Measurements from ENCODE around the gene JPH4.

DNA sequence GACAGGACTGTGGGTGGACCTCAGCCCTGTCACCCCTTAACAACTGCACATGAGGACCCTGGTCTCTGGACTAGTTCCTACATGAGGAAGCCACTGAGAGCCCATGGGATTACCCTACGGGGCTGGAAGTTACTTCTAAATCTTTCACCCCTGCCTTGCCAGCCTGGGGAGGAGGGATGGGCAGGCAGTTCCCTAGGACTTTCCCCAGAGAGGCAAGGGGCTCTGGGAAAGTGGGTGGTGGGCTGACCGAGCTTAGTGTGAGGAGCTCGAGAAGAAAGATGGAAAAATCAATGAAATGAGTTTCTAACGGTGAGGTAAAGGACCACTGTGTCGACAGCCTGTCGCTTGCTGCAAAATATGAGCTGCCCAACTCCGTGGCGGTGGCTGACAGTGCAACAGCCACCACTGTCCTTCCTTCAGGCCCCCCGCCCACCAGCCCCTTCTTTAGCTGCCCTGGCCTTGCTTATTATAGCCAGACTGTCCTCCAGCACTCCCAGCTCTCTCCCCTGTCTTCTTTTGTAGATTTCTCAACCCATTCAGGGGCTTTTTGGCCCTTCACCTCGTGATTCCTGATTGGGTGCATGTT is 32.0 kb downstream of the JPH4 start:
- TF ChIP-seq FOXJ3 (CRISPR knock-in tag; IDR thresholded peaks at IDR 0.05; ENCODE audit: borderline replicate concordance) (no peak), FOXK1 (CRISPR knock-in tag; IDR thresholded peaks at IDR 0.05) (no peak), CREM (CRISPR knock-in tag; IDR thresholded peaks at IDR 0.05) (no peak), ZNF263 (CRISPR knock-in tag; IDR thresholded peaks at IDR 0.05; ENCODE audit: low read depth) (no peak)
- TF ChIP-seq, protein P1, sequence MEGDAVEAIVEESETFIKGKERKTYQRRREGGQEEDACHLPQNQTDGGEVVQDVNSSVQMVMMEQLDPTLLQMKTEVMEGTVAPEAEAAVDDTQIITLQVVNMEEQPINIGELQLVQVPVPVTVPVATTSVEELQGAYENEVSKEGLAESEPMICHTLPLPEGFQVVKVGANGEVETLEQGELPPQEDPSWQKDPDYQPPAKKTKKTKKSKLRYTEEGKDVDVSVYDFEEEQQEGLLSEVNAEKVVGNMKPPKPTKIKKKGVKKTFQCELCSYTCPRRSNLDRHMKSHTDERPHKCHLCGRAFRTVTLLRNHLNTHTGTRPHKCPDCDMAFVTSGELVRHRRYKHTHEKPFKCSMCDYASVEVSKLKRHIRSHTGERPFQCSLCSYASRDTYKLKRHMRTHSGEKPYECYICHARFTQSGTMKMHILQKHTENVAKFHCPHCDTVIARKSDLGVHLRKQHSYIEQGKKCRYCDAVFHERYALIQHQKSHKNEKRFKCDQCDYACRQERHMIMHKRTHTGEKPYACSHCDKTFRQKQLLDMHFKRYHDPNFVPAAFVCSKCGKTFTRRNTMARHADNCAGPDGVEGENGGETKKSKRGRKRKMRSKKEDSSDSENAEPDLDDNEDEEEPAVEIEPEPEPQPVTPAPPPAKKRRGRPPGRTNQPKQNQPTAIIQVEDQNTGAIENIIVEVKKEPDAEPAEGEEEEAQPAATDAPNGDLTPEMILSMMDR (IDR thresholded peaks at IDR 0.05) = no peak
- TF ChIP-seq, protein P2, sequence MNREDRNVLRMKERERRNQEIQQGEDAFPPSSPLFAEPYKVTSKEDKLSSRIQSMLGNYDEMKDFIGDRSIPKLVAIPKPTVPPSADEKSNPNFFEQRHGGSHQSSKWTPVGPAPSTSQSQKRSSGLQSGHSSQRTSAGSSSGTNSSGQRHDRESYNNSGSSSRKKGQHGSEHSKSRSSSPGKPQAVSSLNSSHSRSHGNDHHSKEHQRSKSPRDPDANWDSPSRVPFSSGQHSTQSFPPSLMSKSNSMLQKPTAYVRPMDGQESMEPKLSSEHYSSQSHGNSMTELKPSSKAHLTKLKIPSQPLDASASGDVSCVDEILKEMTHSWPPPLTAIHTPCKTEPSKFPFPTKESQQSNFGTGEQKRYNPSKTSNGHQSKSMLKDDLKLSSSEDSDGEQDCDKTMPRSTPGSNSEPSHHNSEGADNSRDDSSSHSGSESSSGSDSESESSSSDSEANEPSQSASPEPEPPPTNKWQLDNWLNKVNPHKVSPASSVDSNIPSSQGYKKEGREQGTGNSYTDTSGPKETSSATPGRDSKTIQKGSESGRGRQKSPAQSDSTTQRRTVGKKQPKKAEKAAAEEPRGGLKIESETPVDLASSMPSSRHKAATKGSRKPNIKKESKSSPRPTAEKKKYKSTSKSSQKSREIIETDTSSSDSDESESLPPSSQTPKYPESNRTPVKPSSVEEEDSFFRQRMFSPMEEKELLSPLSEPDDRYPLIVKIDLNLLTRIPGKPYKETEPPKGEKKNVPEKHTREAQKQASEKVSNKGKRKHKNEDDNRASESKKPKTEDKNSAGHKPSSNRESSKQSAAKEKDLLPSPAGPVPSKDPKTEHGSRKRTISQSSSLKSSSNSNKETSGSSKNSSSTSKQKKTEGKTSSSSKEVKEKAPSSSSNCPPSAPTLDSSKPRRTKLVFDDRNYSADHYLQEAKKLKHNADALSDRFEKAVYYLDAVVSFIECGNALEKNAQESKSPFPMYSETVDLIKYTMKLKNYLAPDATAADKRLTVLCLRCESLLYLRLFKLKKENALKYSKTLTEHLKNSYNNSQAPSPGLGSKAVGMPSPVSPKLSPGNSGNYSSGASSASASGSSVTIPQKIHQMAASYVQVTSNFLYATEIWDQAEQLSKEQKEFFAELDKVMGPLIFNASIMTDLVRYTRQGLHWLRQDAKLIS (CRISPR knock-in tag; IDR thresholded peaks at IDR 0.05; ENCODE audit: borderline replicate concordance) = no peak
- TF ChIP-seq, protein P3, sequence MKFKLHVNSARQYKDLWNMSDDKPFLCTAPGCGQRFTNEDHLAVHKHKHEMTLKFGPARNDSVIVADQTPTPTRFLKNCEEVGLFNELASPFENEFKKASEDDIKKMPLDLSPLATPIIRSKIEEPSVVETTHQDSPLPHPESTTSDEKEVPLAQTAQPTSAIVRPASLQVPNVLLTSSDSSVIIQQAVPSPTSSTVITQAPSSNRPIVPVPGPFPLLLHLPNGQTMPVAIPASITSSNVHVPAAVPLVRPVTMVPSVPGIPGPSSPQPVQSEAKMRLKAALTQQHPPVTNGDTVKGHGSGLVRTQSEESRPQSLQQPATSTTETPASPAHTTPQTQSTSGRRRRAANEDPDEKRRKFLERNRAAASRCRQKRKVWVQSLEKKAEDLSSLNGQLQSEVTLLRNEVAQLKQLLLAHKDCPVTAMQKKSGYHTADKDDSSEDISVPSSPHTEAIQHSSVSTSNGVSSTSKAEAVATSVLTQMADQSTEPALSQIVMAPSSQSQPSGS (CRISPR knock-in tag; IDR thresholded peaks at IDR 0.05; ENCODE audit: borderline replicate concordance, low read depth) = no peak

All from WTC11 (cell line).